Ishikawa (cell line): ENCODE results near the gene MINK1.

ENCODE experiments used
- CEBPB ChIP-seq: IDR thresholded peaks from 2 replicates; pipeline ENCODE4 v1.6.1; 2012
- CREB1 ChIP-seq: IDR thresholded peaks from 2 replicates; pipeline ENCODE4 v1.6.1; 2012; ENCODE audit warnings: low read depth
- EGR1 ChIP-seq: IDR thresholded peaks from 2 replicates; pipeline ENCODE4 v1.6.1; 2012
- EP300 ChIP-seq: IDR thresholded peaks from 2 replicates; pipeline ENCODE4 v1.6.1; 2012; ENCODE audit warnings: borderline replicate concordance
- NFIC ChIP-seq: IDR thresholded peaks from 2 replicates; pipeline ENCODE4 v1.6.1; 2012
- RAD21 ChIP-seq: IDR thresholded peaks from 2 replicates; pipeline ENCODE4 v1.6.1; 2012; ENCODE audit warnings: low read depth
- TCF12 ChIP-seq: IDR thresholded peaks from 2 replicates; pipeline ENCODE4 v1.6.1; 2012; ENCODE audit warnings: low read depth
- TEAD4 ChIP-seq: IDR thresholded peaks from 2 replicates; pipeline ENCODE4 v1.6.1; 2012
- YY1 ChIP-seq: IDR thresholded peaks from 2 replicates; pipeline ENCODE4 v1.6.1; 2012; ENCODE audit warnings: low read depth
- ZBTB7A ChIP-seq: IDR thresholded peaks from 2 replicates; pipeline ENCODE4 v1.6.1; 2012; ENCODE audit warnings: low read depth
- TF ChIP-seq, protein P1 (sequence below): IDR thresholded peaks from 2 replicates; pipeline ENCODE4 v1.6.1; 2012; ENCODE audit warnings: low read depth, mild to moderate bottlenecking
- TF ChIP-seq, protein P2 (sequence below): IDR thresholded peaks from 2 replicates; pipeline ENCODE4 v1.6.1; 2012
- TF ChIP-seq, protein P3 (sequence below): IDR thresholded peaks from 2 replicates; pipeline ENCODE4 v1.6.1; 2012

Gene MINK1

DNA sequence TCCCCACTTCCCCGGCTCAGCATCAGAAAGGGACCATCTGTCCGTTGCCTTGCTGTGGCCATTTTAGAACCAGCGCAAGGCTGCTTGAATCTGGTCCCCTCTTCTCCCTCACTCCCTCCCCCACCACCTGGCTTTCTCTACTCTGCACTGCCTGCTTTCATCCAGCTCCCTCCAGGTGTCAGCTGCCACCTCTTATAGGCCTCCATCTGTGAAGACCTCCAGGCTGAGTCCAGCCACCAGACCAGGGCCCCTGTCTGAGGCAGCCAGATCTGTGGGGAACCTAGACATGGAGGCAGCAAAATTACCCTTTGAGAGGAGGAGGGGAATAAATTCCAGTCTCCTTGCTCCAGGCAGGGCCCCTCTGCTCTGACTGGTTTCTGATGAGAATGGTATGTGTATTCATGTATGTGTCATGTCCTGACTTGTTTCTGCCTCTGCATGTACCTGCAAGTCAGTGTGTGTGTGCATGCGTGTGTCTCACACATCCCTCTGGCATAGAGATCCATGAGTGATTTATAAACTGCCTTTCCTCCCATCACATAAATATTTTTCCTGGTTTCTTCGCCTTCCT is 21.1 kb downstream of the MINK1 start:
- TF ChIP-seq, protein P1, sequence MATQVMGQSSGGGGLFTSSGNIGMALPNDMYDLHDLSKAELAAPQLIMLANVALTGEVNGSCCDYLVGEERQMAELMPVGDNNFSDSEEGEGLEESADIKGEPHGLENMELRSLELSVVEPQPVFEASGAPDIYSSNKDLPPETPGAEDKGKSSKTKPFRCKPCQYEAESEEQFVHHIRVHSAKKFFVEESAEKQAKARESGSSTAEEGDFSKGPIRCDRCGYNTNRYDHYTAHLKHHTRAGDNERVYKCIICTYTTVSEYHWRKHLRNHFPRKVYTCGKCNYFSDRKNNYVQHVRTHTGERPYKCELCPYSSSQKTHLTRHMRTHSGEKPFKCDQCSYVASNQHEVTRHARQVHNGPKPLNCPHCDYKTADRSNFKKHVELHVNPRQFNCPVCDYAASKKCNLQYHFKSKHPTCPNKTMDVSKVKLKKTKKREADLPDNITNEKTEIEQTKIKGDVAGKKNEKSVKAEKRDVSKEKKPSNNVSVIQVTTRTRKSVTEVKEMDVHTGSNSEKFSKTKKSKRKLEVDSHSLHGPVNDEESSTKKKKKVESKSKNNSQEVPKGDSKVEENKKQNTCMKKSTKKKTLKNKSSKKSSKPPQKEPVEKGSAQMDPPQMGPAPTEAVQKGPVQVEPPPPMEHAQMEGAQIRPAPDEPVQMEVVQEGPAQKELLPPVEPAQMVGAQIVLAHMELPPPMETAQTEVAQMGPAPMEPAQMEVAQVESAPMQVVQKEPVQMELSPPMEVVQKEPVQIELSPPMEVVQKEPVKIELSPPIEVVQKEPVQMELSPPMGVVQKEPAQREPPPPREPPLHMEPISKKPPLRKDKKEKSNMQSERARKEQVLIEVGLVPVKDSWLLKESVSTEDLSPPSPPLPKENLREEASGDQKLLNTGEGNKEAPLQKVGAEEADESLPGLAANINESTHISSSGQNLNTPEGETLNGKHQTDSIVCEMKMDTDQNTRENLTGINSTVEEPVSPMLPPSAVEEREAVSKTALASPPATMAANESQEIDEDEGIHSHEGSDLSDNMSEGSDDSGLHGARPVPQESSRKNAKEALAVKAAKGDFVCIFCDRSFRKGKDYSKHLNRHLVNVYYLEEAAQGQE, result no peak
- TF ChIP-seq TEAD4 (no peak), CREB1 (no peak), RAD21 (no peak)

DNA sequence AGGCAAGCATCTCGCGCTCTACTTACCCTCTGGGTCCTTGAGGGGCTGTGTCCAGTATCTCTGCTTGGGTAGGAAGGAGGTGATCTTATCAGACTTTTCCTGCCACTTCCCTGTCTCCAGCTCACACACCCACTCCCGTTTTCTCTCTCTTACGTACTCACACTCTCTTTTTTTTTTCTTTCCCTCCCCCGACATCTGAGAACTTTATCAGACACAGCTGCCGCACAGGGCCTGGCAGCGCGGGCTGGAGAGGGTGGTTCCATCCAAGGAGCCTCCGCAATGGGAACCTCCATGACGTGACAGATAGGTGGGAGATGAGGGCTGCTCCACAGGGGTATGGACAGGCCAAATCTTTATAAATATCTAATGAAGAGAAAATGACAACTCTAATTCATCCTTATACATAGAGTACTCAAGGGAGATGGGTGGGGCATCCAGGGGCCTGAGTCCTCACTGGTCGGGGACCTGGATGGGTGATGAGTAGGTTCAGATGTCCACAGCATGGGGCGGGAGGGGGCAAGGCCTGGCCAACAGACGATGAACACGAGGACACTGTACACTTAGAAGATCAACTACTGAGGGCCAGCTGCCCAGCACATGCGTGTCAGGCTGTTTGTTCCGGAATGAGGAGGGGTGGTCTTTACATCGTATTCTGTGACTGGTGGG is 23.3 kb downstream of the MINK1 start:
- TF ChIP-seq EGR1, result no peak
- TF ChIP-seq CREB1, result no peak
- TF ChIP-seq YY1, result no peak
- no peak for TF ChIP-seq TEAD4
- TF ChIP-seq EP300, result no peak
- TF ChIP-seq CEBPB, result no peak

DNA sequence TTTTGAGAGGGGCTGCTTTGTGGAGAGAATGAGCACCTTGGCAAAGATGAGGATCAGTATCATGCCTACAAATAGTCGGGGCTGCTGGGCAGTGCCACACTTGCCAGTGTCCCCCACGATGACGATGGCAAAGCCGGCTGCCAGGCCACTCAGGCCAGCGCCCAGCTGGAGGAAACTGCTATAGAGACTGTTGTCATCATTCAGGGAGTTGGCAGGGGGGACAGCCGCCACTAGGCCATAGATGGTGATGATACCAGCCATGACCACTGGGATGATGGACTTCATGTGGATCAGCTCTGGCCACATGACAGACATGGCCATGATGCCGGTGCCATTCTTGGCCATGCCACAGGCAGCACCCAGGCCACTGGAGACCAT is 23.8 kb downstream of the MINK1 start:
- no peak for TF ChIP-seq ZBTB7A
- no peak for TF ChIP-seq YY1
- TF ChIP-seq EGR1, result no peak
- TF ChIP-seq TCF12, result no peak
- no peak for TF ChIP-seq TEAD4

DNA sequence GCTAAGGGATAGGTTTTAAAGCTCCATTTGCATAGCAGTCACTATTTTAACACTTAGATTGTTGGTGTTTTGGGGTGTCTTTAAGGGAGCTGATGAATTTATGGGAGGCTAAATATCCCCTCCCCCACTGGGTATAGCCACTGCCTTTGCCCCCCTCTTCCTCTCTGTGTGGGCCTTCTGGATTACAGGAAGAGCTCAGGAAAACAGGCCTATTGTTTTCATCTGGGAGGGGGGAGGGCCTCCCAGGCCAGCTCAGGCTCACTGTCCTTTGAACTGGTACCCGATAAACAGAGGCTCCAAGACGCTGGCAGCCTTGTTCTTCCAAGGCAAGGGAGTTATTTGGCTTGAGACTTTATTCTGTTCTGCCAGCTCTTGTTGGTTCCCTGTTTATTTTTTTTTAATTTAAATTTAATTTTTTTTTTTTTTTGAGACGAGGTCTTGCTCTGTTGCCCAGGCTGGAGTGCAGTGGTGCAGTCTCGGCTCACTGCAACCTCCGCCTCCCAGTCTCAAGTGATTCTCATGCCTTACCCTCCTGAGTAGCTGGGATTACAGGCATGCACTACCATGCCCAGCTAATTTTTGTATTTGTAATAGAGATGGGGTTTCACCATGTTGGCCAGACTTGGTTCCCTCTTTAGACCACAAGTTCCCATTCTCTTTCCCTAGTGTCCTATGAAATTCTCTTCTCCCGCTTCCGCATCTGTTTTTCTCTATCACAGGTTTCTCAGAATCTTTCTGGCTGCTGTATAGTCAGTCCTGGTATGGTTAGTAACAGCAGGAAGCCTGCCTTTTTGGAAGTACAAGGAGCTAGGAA is 25.1 kb downstream of the MINK1 start:
- TF ChIP-seq, protein P2, sequence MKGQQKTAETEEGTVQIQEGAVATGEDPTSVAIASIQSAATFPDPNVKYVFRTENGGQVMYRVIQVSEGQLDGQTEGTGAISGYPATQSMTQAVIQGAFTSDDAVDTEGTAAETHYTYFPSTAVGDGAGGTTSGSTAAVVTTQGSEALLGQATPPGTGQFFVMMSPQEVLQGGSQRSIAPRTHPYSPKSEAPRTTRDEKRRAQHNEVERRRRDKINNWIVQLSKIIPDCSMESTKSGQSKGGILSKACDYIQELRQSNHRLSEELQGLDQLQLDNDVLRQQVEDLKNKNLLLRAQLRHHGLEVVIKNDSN, result no peak
- TF ChIP-seq TEAD4, result no peak
- TF ChIP-seq CREB1, result no peak
- TF ChIP-seq, protein P3, sequence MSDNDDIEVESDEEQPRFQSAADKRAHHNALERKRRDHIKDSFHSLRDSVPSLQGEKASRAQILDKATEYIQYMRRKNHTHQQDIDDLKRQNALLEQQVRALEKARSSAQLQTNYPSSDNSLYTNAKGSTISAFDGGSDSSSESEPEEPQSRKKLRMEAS, result no peak
- no peak for TF ChIP-seq RAD21
- no peak for TF ChIP-seq ZBTB7A
- TF ChIP-seq, protein P1, result no peak

DNA sequence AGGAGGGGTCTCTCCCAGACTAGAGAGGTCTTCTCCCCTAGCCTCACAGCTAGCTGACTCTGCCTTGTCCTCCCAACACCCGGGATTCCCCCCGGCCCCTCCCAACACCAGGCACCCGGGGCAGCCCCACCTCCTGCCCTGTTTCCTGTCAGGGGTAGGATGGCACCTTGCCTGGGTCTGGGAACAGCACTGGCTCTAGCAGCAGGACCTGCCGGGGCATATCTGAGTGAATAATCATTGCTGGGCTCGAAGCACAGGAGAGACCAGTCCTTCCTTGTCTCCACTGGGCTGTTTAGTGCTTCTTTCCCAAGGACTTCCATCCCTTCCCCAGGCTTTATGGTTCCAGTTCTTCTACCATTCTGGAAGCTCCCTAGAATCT is 25.7 kb downstream of the MINK1 start:
- TF ChIP-seq NFIC, result no peak
- TF ChIP-seq YY1, result no peak
- no peak for TF ChIP-seq EGR1

DNA sequence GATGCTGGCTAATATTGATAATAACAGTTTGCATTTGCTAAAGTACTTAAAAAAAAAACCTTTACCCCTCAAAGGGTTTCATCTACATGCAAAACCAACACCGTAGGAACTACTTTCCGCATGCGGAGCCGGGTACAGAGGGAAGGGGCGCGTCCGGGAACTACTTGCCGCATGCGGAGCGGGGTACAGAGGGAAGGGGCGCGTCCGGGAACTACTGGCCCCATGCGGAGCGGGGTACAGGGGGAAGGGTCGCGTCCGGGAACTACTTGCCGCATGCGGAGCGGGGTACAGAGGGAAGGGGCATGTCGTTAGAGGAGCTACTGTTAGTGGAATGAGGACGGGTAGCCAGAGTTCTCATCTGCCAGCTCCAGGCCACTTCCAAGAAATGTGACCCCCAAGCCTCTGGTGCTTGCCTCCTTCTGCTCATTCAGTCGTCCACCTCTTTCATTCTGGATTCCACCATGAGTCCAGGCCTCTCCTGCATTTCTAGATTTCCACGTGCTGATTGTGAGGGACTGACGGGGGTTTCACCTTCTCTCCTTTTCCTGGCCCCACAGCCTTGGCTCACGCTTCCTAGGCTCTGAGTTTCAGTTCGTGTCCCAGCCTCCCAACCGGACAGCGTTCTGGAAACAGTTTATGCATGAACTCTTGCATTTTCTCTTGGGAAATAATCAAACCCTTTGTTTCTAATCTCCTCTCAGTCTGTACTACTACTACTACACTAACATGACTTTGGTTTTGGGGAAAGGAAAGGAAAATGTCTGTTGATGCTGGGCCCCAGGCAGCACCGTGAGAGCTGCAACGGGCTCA is 26.9 kb downstream of the MINK1 start:
- TF ChIP-seq EP300 (no peak), TCF12 (no peak)

DNA sequence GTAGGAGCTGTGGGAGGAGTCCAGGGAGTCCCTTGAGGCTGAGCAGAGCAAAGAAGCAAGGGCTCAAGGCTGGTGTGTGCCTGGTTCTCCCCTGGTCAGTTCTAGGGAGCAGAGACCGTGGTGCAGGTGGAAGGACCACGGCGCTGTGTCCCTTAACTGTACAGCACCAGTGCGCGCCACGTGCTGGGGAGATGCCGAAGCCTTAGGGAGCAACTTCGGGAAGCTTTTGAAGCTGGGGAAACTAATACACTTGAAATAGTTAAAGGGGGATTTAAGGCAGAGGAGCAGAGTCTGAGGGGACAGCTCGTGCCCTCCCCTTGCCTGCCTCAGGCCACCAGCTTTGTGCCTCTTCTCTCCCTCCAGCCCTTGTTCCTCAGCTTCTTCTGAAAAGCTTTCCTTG is 27.5 kb downstream of the MINK1 start:
- TF ChIP-seq, protein P1, result no peak
- TF ChIP-seq RAD21 (no peak), EP300 (no peak), CREB1 (no peak)
